SK-N-SH treated with all-trans-retinoic acid at 6 μM for 48 hours (cell line): Measurements from ENCODE around the gene CHKA.
A peak's percentile ranks its signal among the peaks of the same experiment; 100 is the strongest.

Source experiments
- ATAC-seq: fragments of 200-7000 bp; cut with Tn5 transposase; 3 replicates; pipeline ENCODE4 v1.9.1; 2020; ENCODE audit warnings: mild to moderate bottlenecking, moderate library complexity
- ARNTL ChIP-seq: fragments of 450-650 bp; formaldehyde crosslinking; IDR thresholded peaks from 2 replicates; pipeline ENCODE4 v1.5.0; 2020; ENCODE audit warnings: low read depth, mild to moderate bottlenecking, moderate library complexity, borderline replicate concordance
- BACH2 ChIP-seq: fragments of 250-450 bp; sonication (Bioruptor Pico); IDR thresholded peaks from 2 replicates; pipeline ENCODE4 v1.9.0; 2021; ENCODE audit warnings: mild to moderate bottlenecking, borderline replicate concordance
- CREB5 ChIP-seq: fragments of 250-450 bp; sonication (Bioruptor Pico); IDR thresholded peaks from 2 replicates; pipeline ENCODE4 v1.5.1; 2020; ENCODE audit warnings: low read depth, mild to moderate bottlenecking, moderate library complexity
- CSDC2 ChIP-seq: fragments of 250-450 bp; sonication (Bioruptor Pico); IDR thresholded peaks from 2 replicates; pipeline ENCODE4 v1.5.0; 2020; ENCODE audit warnings: mild to moderate bottlenecking, moderate library complexity
- ESRRG ChIP-seq: fragments of 250-450 bp; sonication (Bioruptor Pico); IDR thresholded peaks from 2 replicates; pipeline ENCODE4 v1.6.1; 2021; ENCODE audit warnings: mild to moderate bottlenecking
- ISL1 ChIP-seq: fragments of 250-450 bp; sonication (Bioruptor Pico); IDR thresholded peaks from 2 replicates; pipeline ENCODE4 v2.1.2; 2022; ENCODE audit warnings: mild to moderate bottlenecking, moderate library complexity
- OSR1 ChIP-seq: fragments of 250-450 bp; sonication (Bioruptor Pico); IDR thresholded peaks from 2 replicates; pipeline ENCODE4 v1.8.0; 2022; ENCODE audit warnings: moderate library complexity, mild to moderate bottlenecking, inconsistent platforms
- PATZ1 ChIP-seq: fragments of 250-450 bp; sonication (Bioruptor Pico); IDR thresholded peaks from 2 replicates; pipeline ENCODE4 v1.8.0; 2020; ENCODE audit warnings: mild to moderate bottlenecking, moderate library complexity, borderline replicate concordance
- PPARA ChIP-seq: fragments of 250-450 bp; sonication (Bioruptor Pico); IDR thresholded peaks from 2 replicates; pipeline ENCODE4 v1.5.0; 2020; ENCODE audit warnings: mild to moderate bottlenecking, borderline replicate concordance
- RARB ChIP-seq: fragments of 250-450 bp; sonication (Bioruptor Pico); IDR thresholded peaks from 2 replicates; pipeline ENCODE4 v1.8.0; 2021; ENCODE audit warnings: mild to moderate bottlenecking, moderate library complexity
- TOX ChIP-seq: fragments of 250-450 bp; sonication (Bioruptor Pico); IDR thresholded peaks from 2 replicates; pipeline ENCODE4 v1.8.0; 2021; ENCODE audit warnings: mild to moderate bottlenecking, moderate library complexity, borderline replicate concordance
- TSHZ2 ChIP-seq: fragments of 250-450 bp; sonication (Bioruptor Pico); IDR thresholded peaks from 2 replicates; pipeline ENCODE4 v1.5.0; 2020; ENCODE audit warnings: mild to moderate bottlenecking, moderate library complexity
- ZC3H10 ChIP-seq: fragments of 250-450 bp; sonication (Bioruptor Pico); IDR thresholded peaks from 2 replicates; pipeline ENCODE4 v1.5.1; 2021; ENCODE audit warnings: mild to moderate bottlenecking, moderate library complexity
- ZNF70 ChIP-seq: fragments of 450-650 bp; formaldehyde crosslinking; IDR thresholded peaks from 2 replicates; pipeline ENCODE4 v1.5.0; 2020; ENCODE audit warnings: mild to moderate bottlenecking, moderate library complexity
- ZNF8 ChIP-seq: fragments of 450-650 bp; formaldehyde crosslinking; IDR thresholded peaks from 2 replicates; pipeline ENCODE4 v1.5.0; 2020; ENCODE audit warnings: mild to moderate bottlenecking, moderate library complexity
- TF ChIP-seq, protein P1 (sequence below): fragments of 250-450 bp; sonication (Bioruptor Pico); IDR thresholded peaks from 2 replicates; pipeline ENCODE4 v1.8.0; 2021; ENCODE audit warnings: low read depth, mild to moderate bottlenecking, moderate library complexity, borderline replicate concordance

Gene CHKA

GRCh38 chr11:68128682-68129327, 7.6 kb upstream of the CHKA start (continued):
- TF ChIP-seq ISL1 (CRISPR knock-in tag) (no peak), ZNF70 (CRISPR knock-in tag) (no peak)

- ATAC-seq: peak; percentile 91
- TF ChIP-seq CREB5 (CRISPR knock-in tag) (no peak), TOX (CRISPR knock-in tag) (no peak), PATZ1 (no peak), RARB (CRISPR knock-in tag) (no peak), TSHZ2 (no peak), ZNF70 (CRISPR knock-in tag) (no peak), OSR1 (CRISPR knock-in tag) (no peak)
- TF ChIP-seq, protein P1, sequence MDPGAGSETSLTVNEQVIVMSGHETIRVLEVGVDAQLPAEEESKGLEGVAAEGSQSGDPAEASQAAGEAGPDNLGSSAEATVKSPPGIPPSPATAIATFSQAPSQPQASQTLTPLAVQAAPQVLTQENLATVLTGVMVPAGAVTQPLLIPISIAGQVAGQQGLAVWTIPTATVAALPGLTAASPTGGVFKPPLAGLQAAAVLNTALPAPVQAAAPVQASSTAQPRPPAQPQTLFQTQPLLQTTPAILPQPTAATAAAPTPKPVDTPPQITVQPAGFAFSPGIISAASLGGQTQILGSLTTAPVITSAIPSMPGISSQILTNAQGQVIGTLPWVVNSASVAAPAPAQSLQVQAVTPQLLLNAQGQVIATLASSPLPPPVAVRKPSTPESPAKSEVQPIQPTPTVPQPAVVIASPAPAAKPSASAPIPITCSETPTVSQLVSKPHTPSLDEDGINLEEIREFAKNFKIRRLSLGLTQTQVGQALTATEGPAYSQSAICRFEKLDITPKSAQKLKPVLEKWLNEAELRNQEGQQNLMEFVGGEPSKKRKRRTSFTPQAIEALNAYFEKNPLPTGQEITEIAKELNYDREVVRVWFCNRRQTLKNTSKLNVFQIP: no peak
These were observed 6.8 kb upstream of the CHKA start for GRCh38 chr11:68127714-68128681.

DNA sequence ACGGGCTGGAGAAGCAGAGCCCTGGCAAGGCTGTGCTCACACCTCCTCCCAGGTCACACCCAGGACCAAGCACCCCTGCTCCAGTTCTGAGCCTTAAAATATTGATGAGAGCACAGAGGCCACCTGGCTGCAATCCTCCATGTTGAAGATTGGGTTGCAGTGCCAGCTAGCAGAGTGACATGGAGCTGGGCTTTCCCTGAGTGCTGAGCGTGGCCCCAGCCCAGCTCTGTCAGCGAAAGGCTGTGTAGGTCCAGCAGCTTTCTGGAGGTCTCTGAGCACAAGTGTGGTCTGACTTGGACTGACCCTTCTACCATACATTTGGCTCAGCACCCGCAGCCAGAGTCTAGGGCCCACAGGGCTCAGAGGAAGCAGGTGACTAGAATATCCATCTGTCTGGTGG, 4.0 kb upstream of the CHKA start:
- TF ChIP-seq ARNTL (CRISPR knock-in tag) (no peak), ZNF8 (no peak), ZNF70 (CRISPR knock-in tag) (no peak), PPARA (no peak)
- no peak for ATAC-seq

GRCh38 chr11:68122936-68123539, 1.9 kb upstream of the CHKA start:
- no peak for TF ChIP-seq ZC3H10
- TF ChIP-seq PATZ1: no peak
- no peak for TF ChIP-seq ARNTL (CRISPR knock-in tag)
- TF ChIP-seq BACH2: no peak
- TF ChIP-seq, protein P1: no peak
- TF ChIP-seq ESRRG: no peak
- TF ChIP-seq CSDC2 (CRISPR knock-in tag): no peak

More at GRCh38 chr11:68122936-68123539, 1.9 kb upstream of the CHKA start:
- ATAC-seq: no peak
